GM03348 (cell line): ENCODE data around the gene GRPEL2.

Experiments
- DNase-seq: peaks from one replicate; pipeline ENCODE4 v3.0.0; 2012; ENCODE audit warnings: low spot score

GRPEL2 gene

GRCh38 chr5:149319174-149319573 is 26.1 kb upstream of the GRPEL2 start:
- no peak for DNase-seq

DNA sequence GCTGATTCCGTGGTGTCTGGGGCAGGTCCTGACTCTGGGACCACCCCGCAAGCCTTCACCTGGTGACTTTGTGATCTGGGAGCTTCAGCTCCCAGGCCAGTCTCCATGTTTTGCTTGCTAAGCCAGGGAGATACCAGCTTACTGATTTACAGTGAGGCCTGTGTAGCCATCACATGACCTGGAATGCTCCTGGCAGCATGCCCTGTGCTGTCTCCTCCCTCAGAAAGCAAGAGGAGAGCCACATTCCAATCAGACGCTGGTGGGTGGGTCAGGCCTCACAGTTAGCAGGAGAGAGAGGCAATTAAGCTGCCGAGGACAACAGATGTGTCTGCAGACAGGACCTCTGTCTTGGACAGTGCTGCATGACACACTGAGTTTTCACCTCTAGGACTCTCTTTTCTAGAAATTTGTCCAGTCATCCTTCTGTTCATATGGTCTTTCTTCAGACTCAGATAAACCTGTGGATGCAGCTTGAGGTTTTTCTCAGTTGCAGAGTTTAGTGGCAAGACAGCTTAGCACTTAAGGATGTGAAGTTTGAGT is 24.4 kb upstream of the GRPEL2 start:
- peak; percentile 92 for DNase-seq

DNA sequence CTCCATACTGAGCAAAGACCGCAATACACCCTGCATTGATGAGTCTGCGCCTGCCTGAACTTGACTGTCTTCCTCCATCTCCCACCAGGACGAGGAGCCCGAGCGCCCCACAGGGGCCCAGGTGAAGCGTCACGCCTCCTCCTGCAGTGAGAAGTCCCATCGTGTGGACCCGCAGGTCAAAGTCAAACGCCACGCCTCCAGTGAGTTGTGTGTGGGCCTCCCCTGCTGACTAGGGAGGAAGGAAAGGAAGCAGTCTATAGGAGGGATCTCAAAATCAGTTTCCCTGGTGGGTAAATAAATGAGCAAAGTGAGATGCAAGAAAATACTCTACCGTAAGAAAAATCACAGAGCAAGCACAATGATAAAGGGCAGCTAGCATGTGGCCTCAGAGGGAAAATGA is 22.8 kb upstream of the GRPEL2 start:
- DNase-seq: no peak

DNA sequence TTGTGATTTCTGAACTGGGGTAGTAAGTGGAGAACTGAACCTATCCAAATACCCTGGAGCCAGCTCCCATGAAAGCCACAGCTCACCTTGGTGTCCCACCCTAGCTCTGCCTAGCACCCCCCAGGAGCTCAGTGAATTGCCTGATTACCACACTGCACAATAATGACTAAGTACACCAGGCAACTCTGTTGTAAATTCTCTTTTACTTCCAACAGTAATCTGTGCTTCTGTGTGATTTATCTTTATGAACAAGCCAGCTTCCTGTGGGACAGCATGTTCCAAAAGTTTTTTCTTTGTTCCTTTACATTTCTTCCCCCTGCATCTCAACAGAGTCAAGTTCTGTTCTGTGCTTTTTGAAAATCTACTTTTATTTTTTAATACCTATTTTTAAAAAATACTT is 22.1 kb upstream of the GRPEL2 start:
- DNase-seq: peak; percentile 32

DNA sequence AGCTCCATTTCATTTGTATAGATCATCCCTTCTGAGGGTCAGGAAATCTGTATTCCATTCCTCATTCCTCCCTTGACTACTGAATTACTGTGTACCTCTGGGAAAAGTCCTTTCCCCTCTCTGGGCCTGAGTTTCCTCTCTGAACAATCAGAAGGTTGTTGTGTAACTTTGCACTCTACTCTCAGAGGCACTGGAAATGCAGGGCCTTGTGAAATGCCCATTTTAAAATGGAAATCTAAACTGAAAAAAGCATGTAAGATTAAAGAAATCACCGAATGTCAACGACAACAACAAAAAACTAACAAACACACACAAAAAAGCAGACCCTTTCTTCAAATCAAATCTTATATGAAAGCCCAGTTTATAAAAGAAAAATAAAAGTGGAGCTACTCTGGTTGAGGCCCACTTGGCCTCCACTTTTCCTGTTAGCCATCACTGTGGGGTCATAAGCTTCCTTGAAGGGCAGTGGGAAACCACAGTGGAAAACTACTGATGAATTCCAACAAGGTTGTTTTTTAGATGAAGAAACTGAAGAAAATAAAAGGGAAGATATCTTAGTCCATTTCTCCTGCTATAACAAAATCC is 21.6 kb upstream of the GRPEL2 start:
- peak; percentile 34 for DNase-seq

GRCh38 chr5:149324641-149325040 is 20.7 kb upstream of the GRPEL2 start:
- DNase-seq: no peak

DNA sequence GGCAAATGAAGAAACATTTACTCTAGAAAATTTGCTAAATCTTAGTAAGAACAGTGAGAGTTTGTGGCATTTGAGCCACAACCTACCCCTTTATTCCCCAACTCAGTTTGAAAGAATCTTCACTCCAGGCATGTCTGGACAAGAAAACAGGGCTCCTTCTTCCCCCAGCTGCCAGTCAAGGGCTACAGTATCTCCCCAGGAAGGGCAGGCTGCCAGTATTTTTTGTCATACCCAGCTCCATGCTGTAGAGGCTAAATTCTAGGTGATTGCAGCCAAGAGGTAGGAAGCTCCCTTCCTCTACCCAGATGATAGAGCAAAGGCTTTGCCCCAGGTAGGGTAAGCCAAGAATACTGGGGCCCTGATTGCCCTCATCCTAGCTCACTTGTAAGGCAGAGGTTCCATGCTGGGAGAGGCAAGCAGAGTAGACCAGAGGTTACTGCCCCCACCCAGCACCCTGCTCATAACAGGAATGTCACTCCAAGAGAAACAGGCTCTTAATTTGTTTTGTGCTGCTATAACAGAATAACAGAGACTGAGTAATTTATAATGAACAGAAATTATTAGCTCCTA is 20.0 kb upstream of the GRPEL2 start:
- no peak for DNase-seq

DNA sequence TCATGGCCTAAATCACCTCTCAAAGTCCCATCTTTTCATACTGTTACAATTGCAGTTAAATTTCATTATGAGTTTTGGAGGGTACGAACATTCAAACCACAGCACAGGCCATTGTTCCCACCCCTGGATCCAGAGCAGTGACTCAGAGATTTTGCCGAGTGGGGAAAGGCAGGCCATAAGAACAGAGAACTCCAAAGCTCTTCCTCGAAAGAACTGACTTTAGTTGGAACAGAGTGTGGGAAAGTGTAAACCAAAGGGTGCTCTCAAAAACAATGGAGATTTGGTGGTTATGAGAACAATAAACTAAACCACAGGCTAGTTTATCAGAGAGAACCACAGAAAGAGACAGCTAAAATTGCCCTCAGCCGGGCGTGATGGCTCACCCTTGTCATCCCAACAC is 19.4 kb upstream of the GRPEL2 start:
- no peak for DNase-seq

DNA sequence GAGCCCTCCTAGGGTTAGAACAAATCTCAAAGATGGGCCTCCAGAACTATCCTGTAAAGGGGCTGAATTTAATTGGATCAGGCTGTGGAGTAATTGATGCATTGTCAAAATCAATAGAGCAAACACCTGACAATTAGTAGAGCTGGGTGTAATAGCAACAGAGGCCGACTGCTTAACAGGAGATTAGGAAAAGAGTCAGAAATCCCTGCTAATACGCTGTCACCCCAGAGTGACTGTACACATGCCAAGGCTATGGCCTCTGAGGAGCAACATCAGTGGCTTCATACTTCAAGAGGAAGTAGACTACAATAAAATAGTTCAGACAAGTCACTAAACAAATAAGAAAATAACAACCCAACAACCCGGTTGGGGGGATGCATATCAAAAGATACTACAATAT is 18.7 kb upstream of the GRPEL2 start:
- no peak for DNase-seq

GRCh38 chr5:149328177-149328576 is 17.1 kb upstream of the GRPEL2 start:
- no peak for DNase-seq

GRCh38 chr5:149333711-149334443 is 11.4 kb upstream of the GRPEL2 start:
- no peak for DNase-seq

GRCh38 chr5:149337736-149338135 is 7.6 kb upstream of the GRPEL2 start:
- DNase-seq: no peak

- DNase-seq: no peak
Observed at GRCh38 chr5:149338364-149338763, 6.9 kb upstream of the GRPEL2 start.

DNA sequence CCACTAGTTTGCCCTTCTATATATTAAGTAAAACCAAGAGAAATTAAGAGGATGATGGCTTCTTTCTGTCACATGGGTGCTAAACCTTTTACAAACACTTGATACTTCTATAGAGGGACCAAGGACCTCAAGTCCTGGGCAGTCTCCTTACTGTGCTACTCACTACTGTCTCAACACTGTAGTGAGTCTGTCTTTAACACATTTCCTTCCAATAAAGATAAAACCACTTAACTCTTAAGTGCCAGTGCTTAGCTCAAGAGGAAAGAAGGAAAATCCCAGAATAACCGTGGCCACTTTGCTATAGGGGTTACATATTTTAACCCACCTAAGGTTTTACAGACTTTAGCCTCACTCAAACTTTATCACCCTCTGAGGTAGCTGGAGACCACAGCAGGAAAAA is 4.4 kb upstream of the GRPEL2 start:
- no peak for DNase-seq

- DNase-seq: no peak
Observed at GRCh38 chr5:149341876-149342275, 3.4 kb upstream of the GRPEL2 start.

GRCh38 chr5:149344151-149344550 is 1.1 kb upstream of the GRPEL2 start:
- DNase-seq: no peak

GRCh38 chr5:149345892-149346222 is 558 bp downstream of the GRPEL2 start:
- peak; percentile 59 for DNase-seq

DNA sequence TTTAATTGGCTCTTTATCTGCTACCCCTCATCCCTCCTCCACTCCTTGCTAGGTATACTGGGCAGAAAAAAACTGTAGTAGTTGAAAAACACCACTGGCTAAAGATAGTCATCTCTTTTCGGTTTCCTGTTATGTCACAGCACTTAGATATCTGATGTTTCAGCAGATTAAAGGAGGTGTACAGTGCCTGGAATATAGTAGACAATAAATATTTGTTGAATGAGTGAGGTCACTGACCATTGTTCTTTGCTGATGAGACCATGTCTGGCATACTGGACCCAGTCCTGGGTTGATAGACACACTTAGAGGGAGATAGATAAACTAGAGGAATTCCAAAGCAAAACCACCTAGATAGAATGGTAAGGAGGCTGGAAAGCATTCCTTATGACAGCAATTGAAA is 3.2 kb downstream of the GRPEL2 start:
- no peak for DNase-seq

DNA sequence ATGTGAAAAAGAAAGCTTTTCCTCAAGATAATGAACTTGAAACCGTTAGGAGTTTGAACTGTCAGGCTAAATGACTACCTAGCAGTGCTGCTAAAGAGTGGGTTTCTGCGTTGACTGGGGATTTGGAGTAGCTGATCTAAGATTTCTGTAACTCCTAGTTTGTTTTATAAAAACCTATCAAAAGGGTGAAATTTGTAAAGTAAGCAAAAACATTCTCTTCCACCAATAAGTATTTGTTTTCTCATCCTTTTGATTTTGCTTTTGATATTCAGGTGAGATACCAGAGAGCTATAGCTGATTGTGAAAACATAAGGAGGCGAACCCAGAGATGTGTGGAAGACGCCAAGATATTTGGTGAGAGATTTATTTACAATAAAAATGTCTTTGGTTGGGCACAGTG is 4.1 kb downstream of the GRPEL2 start:
- no peak for DNase-seq

DNA sequence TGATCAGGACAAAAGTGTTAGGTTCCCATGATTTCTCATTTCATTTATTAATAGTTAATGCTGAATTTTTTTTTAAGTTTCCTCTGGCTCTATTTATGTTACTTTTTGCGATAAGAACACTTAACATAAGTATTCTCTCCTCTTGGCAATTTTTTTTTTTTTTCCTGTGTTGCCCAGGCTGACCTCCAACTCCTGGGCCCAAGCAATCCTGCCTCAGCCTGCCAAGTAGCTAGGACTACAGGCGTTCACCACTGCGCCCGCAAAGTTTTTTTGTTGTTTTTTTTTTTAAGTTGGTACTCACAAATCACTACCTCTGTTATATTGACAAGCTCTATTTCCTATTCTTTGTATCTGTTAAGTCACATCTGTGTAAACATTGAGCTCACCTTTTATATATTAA is 6.9 kb downstream of the GRPEL2 start:
- DNase-seq: no peak

GRCh38 chr5:149353911-149354310 is 8.6 kb downstream of the GRPEL2 start:
- DNase-seq: no peak

DNA sequence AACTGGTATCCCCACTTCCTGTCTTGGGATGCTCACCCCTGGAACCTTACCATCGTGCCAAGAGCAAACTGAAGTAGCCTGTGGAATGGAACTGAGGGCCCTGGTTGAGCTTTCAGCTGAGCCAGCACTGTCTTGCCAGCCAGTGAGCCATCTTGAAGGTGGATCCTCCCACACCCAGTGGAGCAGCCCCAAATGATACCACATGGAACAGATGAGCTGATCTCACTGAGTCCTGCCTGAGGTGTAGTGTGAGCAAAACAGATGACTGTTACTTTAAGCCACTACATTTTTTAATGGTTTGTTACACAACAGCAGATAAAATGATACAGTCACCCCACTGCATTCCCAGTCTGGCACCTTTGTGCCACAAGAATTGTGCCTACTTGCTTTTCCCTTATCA is 10.4 kb downstream of the GRPEL2 start:
- DNase-seq: no peak

DNA sequence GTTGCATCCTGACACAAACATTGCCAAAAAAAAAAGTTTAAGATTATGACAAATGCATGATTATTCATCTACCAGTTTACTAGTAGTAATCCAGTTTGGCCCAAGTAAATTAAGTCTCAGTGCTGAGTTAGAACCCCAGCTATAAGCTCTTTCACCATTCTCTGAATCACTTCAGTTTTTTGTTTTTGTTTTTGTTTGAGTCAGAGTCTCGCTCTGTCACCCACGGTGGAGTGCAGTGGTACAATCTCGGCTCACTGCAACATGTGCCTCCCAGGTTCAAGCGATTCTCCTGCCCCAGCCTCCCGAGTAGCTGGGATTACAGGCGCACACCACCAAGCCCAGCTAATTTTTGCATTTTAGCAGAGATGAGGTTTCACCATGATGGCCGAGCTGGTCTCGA is 11.1 kb downstream of the GRPEL2 start:
- no peak for DNase-seq
